Heart left ventricle (tissue), 16 donors: Measurements from ENCODE around the gene LKAAEAR1. TPM values are rescaled to one million over a fixed set of nuclear protein-coding genes. Genes with fewer than 3 reads are reported as not detected.
A peak's percentile ranks its signal among the peaks of the same experiment; 100 is the strongest.

Experiments used
- ATAC-seq, 4 donors: fragments of 200-7000 bp; cut with Tn5 transposase; one replicate each; pipeline ENCODE4 v1.9.1; 2020 to 2022; ENCODE audit warnings: moderate library complexity in 4 of 4, mild to moderate bottlenecking in 3 of 4, moderate number of reproducible peaks in 1 of 4
- DNase-seq, 5 donors: peaks; one replicate each; pipeline ENCODE4 v3.0.0-alpha.2; 2020
- H3K27ac ChIP-seq, 12 donors: fragments of 200-600 bp; sonication (generic) in 4 of 12; one replicate each; pipeline versions ENCODE4 v1.5.0 to v1.8.0; 2016 to 2022; ENCODE audit warnings: mild to moderate bottlenecking in 2 of 12
- H3K27me3 ChIP-seq, 9 donors: fragments of 200-600 bp; sonication (generic) in 2 of 9; one replicate each; pipeline versions ENCODE4 v1.5.1 to v1.8.0; 2016 to 2022; ENCODE audit warnings: mild to moderate bottlenecking in 3 of 9
- H3K36me3 ChIP-seq, 9 donors: fragments of 200-600 bp; sonication (generic) in 2 of 9; one replicate each; pipeline versions ENCODE4 v1.5.0 to v1.8.0; 2018 to 2022; ENCODE audit warnings: mild to moderate bottlenecking in 2 of 9
- H3K4me1 ChIP-seq, 12 donors: fragments of 200-600 bp; sonication (generic) in 4 of 12; one replicate each; pipeline versions ENCODE4 v1.5.0 to v1.8.0; 2016 to 2022; ENCODE audit warnings: mild to moderate bottlenecking in 3 of 12
- H3K4me3 ChIP-seq, 12 donors: fragments of 200-600 bp; sonication (generic) in 4 of 12; one replicate each; pipeline versions ENCODE4 v1.5.0 to v1.8.0; 2017 to 2022; ENCODE audit warnings: mild to moderate bottlenecking in 9 of 12, moderate library complexity in 4 of 12
- H3K9me3 ChIP-seq, 12 donors: fragments of 200-600 bp; sonication (generic) in 4 of 12; one replicate each; pipeline versions ENCODE4 v1.5.0 to v1.8.0; 2016 to 2022; ENCODE audit warnings: mild to moderate bottlenecking in 1 of 12
- POLR2A ChIP-seq, 2 donors: fragments of 450-650 bp; IDR thresholded peaks; one replicate each; pipeline ENCODE4 v1.6.1; 2017; ENCODE audit warnings: antibody characterized with exemption in 2 of 2, mild to moderate bottlenecking in 2 of 2, moderate library complexity in 2 of 2
- WGBS, 4 donors: extraction: QIAGEN DNeasy Blood & Tissue Kit in 2 of 4; methylation state at CpG; one replicate each; pipeline versions ENCODE4 v1.1.5 to v1.1.7; 2013 to 2018; 5-methylcytosine and 5-hydroxymethylcytosine counted together
- intact Hi-C, 10 donors: fragments of 100-400 bp; cut with DNase I; formaldehyde crosslinking; loops; one replicate each; pipeline versions ENCODE4 v1.11.1 to v1.14.2; 2022
- polyA plus RNA-seq, 2 donors: library from polyadenylated mRNA; stranded (reverse); fragments of 200-250 nt; gene quantifications; one replicate each; pipeline ENCODE4 v1.2.3, GENCODE V29; 2013
- total RNA-seq, 9 donors: library from RNA; depleted of rRNA in 2 of 9; stranded (reverse); fragments of >200 nt in 2 of 9; fragmentation: NEBNext Ultra II Directional in 3 of 9; extraction: Animal tissue kit (Norgen Biotek cat#: 25700) in 3 of 9; gene quantifications; one replicate each; pipeline versions ENCODE4 v1.1.0 to v1.2.4, GENCODE V29; 2016 to 2023
- TF ChIP-seq, protein P1 (sequence below), 12 donors: fragments of 200-600 bp; sonication (generic) in 4 of 12; IDR thresholded peaks; one replicate each; pipeline versions ENCODE4 v1.5.0 to v1.8.0; 2018 to 2022; ENCODE audit warnings: antibody characterized with exemption in 12 of 12, mild to moderate bottlenecking in 5 of 12
- donor health status: ischemic (EF 13 %, LVEDD 7.1; RV severe dilation, severe dysfunction).
- donor health status: healthy with polysubstance abuse.
- donor health status: DM: no; HTN: yes; CAD: no.
- donor health status: DM: no; HTN: no; CAD: no.
- donor health status: ischemic (EF 25% LVEDD 6.9; RV normal size, moderate dysfunction).
- donor health status: ischemic (EF 25% LVEDD 5.7; RV mildly dilated, moderate dysfunction).
- donor health status: healthy.
- donor health status: DM: yes; HTN: yes; CAD: no.
- donor health status: ischemic (EF 35%, LVEDD 5.7; RV mildly dilated, moderate dysfunction).
- donor health status: nonischemic (EF 11% LVEDD 7.7; RV severe dilation, severe dysfunction).
- donor health status: DM: yes; HTN: yes; CAD: no.
- donor health status: PGD.
- donor health status: ischemic (EF 29% LVEDD 5.4; RV normal size, mild dysfunction).
- donor health status: nonischemic (EF 23%, LVEDD 6.1; RV moderate dilation, normal function).

LKAAEAR1 gene
- total and polyA plus RNA-seq, 11 donors: not detected

DNA sequence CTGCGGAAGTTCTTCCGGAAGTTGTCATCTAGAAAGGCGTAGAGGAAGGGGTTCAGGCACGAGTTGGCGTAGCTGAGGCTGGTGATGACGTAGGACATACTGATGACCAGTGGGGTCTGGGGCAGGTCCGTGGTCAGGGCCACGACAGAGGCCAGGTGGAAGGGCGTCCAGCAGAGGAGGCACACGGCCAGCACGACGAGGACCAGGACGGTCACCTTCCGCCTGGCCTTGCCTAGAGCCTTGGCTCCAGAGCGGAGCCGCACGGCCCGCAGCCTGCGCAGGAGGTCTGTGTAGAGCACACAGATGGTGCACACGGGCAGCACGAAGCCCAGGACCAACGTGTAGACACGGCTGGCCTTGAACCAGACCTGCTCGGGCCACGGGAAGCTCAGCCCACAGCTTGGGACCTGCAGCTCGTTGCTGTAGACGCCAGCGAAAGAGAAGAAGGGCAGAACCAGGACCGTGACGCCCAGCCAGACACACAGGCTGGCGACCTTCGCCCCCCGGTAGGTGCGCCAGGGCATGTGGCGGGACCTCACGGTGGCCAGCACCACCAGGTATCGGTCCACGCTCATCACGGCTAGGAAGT, 21.7 kb upstream of the LKAAEAR1 start:
- ATAC-seq (no peak), DNase-seq (peak in 3 of 5 donors; percentile 6 to 14 (median 7))
- peaks cover 13 to 44% (median 24%) of the 10 kb centered on the region in 9 donors for H3K27me3 ChIP-seq
- H3K4me1 ChIP-seq: peaks cover 0 to 14% (median 7%) of the 10 kb centered on the region in 12 donors
- no peak overlapping the region for H3K4me3 ChIP-seq
- WGBS, 4 donors: 89 to 91% (median 90%) methylated on average over 25 to 39 of the region's 39 CpGs
- no peak overlapping the region for H3K27ac ChIP-seq
- TF ChIP-seq, protein P1, sequence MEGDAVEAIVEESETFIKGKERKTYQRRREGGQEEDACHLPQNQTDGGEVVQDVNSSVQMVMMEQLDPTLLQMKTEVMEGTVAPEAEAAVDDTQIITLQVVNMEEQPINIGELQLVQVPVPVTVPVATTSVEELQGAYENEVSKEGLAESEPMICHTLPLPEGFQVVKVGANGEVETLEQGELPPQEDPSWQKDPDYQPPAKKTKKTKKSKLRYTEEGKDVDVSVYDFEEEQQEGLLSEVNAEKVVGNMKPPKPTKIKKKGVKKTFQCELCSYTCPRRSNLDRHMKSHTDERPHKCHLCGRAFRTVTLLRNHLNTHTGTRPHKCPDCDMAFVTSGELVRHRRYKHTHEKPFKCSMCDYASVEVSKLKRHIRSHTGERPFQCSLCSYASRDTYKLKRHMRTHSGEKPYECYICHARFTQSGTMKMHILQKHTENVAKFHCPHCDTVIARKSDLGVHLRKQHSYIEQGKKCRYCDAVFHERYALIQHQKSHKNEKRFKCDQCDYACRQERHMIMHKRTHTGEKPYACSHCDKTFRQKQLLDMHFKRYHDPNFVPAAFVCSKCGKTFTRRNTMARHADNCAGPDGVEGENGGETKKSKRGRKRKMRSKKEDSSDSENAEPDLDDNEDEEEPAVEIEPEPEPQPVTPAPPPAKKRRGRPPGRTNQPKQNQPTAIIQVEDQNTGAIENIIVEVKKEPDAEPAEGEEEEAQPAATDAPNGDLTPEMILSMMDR (IDR thresholded peaks at IDR 0.05): no peak
- no peak for TF ChIP-seq POLR2A (IDR thresholded peaks at IDR 0.05)
- H3K36me3 ChIP-seq: no peaks in the 10 kb centered on the region
- intact Hi-C loops: no loop called here
- no peaks in the 10 kb centered on the region for H3K9me3 ChIP-seq

DNA sequence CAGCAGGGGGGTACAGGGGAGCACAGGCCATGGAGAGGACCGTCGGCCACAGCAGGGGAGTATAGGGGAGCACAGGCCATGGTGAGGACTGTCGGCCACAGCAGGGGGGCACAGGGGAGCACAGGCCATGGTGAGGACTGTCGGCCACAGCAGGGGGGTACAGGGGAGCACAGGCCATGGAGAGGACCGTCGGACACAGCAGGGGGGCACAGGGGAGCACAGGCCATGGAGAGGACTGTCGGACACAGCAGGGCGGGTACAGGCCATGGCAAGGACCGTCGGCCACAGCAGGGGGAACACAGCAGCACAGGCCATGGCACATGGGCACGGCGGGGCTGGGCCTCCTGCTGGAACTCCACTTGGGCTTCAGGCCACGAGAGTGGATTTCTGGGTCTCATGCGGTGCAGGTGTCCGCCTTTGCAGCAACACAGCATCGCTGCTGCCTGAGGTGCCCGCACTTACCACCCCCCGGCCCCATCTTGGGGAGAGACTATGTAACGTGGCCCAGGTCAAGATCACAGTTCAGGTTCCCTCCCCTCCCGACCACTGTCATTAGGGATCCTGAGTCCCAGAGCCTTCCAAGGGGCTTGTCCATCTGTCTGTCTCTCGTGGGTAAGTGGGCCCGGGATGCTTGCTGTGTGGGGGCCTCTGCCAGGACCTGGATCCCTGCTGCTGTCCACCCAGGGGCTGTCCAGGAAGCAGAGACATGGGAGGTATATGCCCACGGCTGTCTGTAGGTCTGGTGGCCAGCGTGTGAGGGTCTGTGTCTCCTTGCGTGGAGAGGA, 20.7 kb upstream of the LKAAEAR1 start:
- DNase-seq (peak in 4 of 5 donors; percentile 7 to 51 (median 14)), ATAC-seq (no peak)
- no peak overlapping the region for H3K4me3 ChIP-seq
- TF ChIP-seq, protein P1 (IDR thresholded peaks at IDR 0.05): no peak
- TF ChIP-seq POLR2A (IDR thresholded peaks at IDR 0.05): no peak
- H3K4me1 ChIP-seq: peaks cover 0 to 14% (median 7%) of the 10 kb centered on the region in 12 donors
- no peaks in the 10 kb centered on the region for H3K9me3 ChIP-seq
- no peak overlapping the region for H3K27ac ChIP-seq
- peaks cover 13 to 49% (median 30%) of the 10 kb centered on the region in 9 donors for H3K27me3 ChIP-seq
- intact Hi-C loops: no loop called here
- no peaks in the 10 kb centered on the region for H3K36me3 ChIP-seq
- 79 to 89% (median 83%) methylated on average over 12 to 25 of the region's 25 CpGs for WGBS, 4 donors

DNA sequence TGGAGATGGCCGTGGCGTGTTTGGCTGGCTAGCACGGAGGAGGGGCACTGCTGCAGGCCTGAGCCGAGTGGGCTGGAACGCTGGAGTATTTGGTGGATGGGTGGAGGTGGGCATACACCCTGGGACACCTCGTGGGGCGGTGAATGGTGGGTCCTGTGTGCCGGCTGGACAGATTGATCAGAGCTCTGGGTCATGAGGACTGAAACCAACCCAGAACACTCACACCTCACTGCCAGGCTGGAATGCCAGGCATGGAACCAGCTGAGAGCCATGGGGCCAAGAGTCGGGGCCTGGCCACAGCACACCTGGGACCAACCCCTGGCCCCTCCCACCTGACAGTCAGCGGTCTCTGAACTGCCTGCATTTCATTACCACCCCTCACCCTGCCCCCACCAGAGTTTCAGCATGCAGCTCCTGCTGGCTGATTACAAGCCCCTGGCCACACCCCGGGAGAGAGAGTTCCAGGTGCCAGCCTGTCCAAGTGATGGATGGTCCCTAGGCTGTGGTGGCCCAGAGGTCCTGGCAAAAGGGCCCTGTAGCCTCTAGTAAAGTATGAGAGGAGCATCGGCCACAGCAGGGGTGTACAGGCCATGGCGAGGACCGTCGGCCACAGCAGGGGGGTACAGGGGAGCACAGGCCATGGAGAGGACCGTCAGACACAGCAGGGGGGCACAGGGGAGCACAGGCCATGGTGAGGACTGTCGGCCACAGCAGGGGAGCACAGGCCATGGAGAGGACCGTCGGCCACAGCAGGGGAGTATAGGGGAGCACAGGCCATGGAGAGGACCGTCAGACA, 19.9 kb upstream of the LKAAEAR1 start:
- DNase-seq (peak in 4 of 5 donors; percentile 4 to 28 (median 15)), ATAC-seq (no peak)
- TF ChIP-seq POLR2A (IDR thresholded peaks at IDR 0.05): no peak
- TF ChIP-seq, protein P1 (IDR thresholded peaks at IDR 0.05): no peak
- 48 to 68% (median 65%) methylated on average over 11 to 20 of the region's 20 CpGs for WGBS, 4 donors
- Histone ChIP-seq H3K27me3 (peaks cover 13 to 49% (median 32%) of the 10 kb centered on the region in 9 donors), H3K9me3 (no peaks in the 10 kb centered on the region), H3K4me1 (peaks cover 0 to 14% (median 7%) of the 10 kb centered on the region in 12 donors), H3K36me3 (no peaks in the 10 kb centered on the region), H3K27ac (no peak overlapping the region), H3K4me3 (no peak overlapping the region)
- intact Hi-C loops: no loop called here
